ENCODE measurements around the gene HSPG2.

The HSPG2 gene

GRCh38 chr1:21898326-21899200 is 38.5 kb downstream of the HSPG2 start:
- DNase-seq (ENCODE audit: low read depth in 3 of 3), result no peak

GRCh38 chr1:21897844-21898243 is 39.3 kb downstream of the HSPG2 start:
- DNase-seq (ENCODE audit: low read depth in 3 of 3), result no peak

- DNase-seq (ENCODE audit: low read depth in 3 of 3), result no peak
Observed at GRCh38 chr1:21896652-21897532, 40.2 kb downstream of the HSPG2 start.

- no peak for DNase-seq (ENCODE audit: low read depth in 3 of 3)
Observed at GRCh38 chr1:21896026-21896425, 41.1 kb downstream of the HSPG2 start.

GRCh38 chr1:21894034-21894881 is 42.9 kb downstream of the HSPG2 start:
- DNase-seq (ENCODE audit: low read depth in 3 of 3), result no peak

- no peak for DNase-seq (ENCODE audit: low read depth in 3 of 3)
Observed at GRCh38 chr1:21893046-21893805, 43.9 kb downstream of the HSPG2 start.

- DNase-seq (ENCODE audit: low read depth in 3 of 3), result no peak
Observed at GRCh38 chr1:21891621-21892479, 45.3 kb downstream of the HSPG2 start.

GRCh38 chr1:21891081-21891480 is 46.0 kb downstream of the HSPG2 start:
- no peak for DNase-seq (ENCODE audit: low read depth in 3 of 3)

GRCh38 chr1:21888500-21888899 is 48.6 kb downstream of the HSPG2 start:
- no peak for DNase-seq (ENCODE audit: low read depth in 3 of 3)

- DNase-seq (ENCODE audit: low read depth in 3 of 3), result no peak
Observed at GRCh38 chr1:21887796-21888195, 49.3 kb downstream of the HSPG2 start.

GRCh38 chr1:21887216-21887736 is 49.8 kb downstream of the HSPG2 start:
- no peak for DNase-seq (ENCODE audit: low read depth in 3 of 3)

GRCh38 chr1:21886486-21887215 is 50.5 kb downstream of the HSPG2 start:
- DNase-seq (ENCODE audit: low read depth in 3 of 3), result no peak

- DNase-seq (ENCODE audit: low read depth in 3 of 3), result no peak
Observed at GRCh38 chr1:21885236-21886037, 51.7 kb downstream of the HSPG2 start.

GRCh38 chr1:21884456-21885235 is 52.5 kb downstream of the HSPG2 start:
- DNase-seq (ENCODE audit: low read depth in 3 of 3), result no peak

GRCh38 chr1:21882721-21883415 is 54.2 kb downstream of the HSPG2 start:
- DNase-seq (ENCODE audit: low read depth in 3 of 3), result no peak

- no peak for DNase-seq (ENCODE audit: low read depth in 3 of 3)
Observed at GRCh38 chr1:21881250-21881649, 55.9 kb downstream of the HSPG2 start.

GRCh38 chr1:21880619-21880970 is 56.5 kb downstream of the HSPG2 start:
- DNase-seq (ENCODE audit: low read depth in 3 of 3), result no peak
